HK-2 (cell line): ENCODE results near the gene RIPOR3.
"Not testable (repeated sequence)": the region's sequence is repeated elsewhere in the genome, so short reads cannot be mapped to it uniquely, and the experiment has no call there.

Source experiments
- DNase-seq: peaks from one replicate; pipeline ENCODE4 v3.0.0-alpha.2; 2018; ENCODE audit not compliant: unreplicated experiment

Gene RIPOR3

GRCh38 chr20:50552979-50553378, 138.4 kb downstream of the RIPOR3 start:
- DNase-seq = no peak

- DNase-seq = no peak
Observed at GRCh38 chr20:50551288-50551687, 140.1 kb downstream of the RIPOR3 start.

GRCh38 chr20:50550531-50550930, 140.8 kb downstream of the RIPOR3 start:
- DNase-seq = no peak

- DNase-seq = no peak
Observed at GRCh38 chr20:50548396-50548795, 142.9 kb downstream of the RIPOR3 start.

- DNase-seq = no peak
Observed at GRCh38 chr20:50547964-50548363, 143.4 kb downstream of the RIPOR3 start.

GRCh38 chr20:50546729-50547314, 144.5 kb downstream of the RIPOR3 start:
- DNase-seq = no peak

- DNase-seq = no peak
Observed at GRCh38 chr20:50545126-50545525, 146.2 kb downstream of the RIPOR3 start.

GRCh38 chr20:50543326-50543725, 148.0 kb downstream of the RIPOR3 start:
- DNase-seq = no peak

GRCh38 chr20:50541606-50542041, 149.7 kb downstream of the RIPOR3 start:
- no peak for DNase-seq

- DNase-seq = peak; percentile 77
Observed at GRCh38 chr20:50540620-50541605, 150.4 kb downstream of the RIPOR3 start.

GRCh38 chr20:50539798-50540197, 151.5 kb downstream of the RIPOR3 start:
- DNase-seq = not testable (repeated sequence)

GRCh38 chr20:50538276-50538675, 153.1 kb downstream of the RIPOR3 start:
- DNase-seq = no peak

- no peak for DNase-seq
Observed at GRCh38 chr20:50537546-50538201, 153.7 kb downstream of the RIPOR3 start.

GRCh38 chr20:50536333-50536732, 155.0 kb downstream of the RIPOR3 start:
- DNase-seq = no peak
